Liver (tissue), 9 donors: ENCODE results near the gene MAOA. TPM values are rescaled to one million over a fixed set of nuclear protein-coding genes. Genes with fewer than 3 reads are reported as not detected.

Experiments used
- DNase-seq: peaks from one replicate; pipeline ENCODE4 v3.0.0-alpha.2; 2017; ENCODE audit warnings: low spot score
- H3K27ac ChIP-seq, 2 donors: one replicate each; pipeline ENCODE4 v1.7.0; 2013; ENCODE audit warnings: inconsistent platforms in 2 of 2, low read length in 2 of 2, control low read depth in 1 of 2, low read depth in 1 of 2, mild to moderate bottlenecking in 1 of 2
- H3K27me3 ChIP-seq, 4 donors: one replicate each; pipeline versions ENCODE4 v1.6.1 to v1.7.0; 2013; ENCODE audit warnings: low read length in 3 of 4, inconsistent platforms in 1 of 4, mild to moderate bottlenecking in 1 of 4, moderate library complexity in 1 of 4; ENCODE audit not compliant: control insufficient read depth in 4 of 4, insufficient read depth in 4 of 4
- H3K36me3 ChIP-seq, 4 donors: one replicate each; pipeline versions ENCODE4 v1.6.1 to v1.7.0; 2013; ENCODE audit warnings: low read length in 3 of 4, mild to moderate bottlenecking in 3 of 4, low read depth in 1 of 4, moderate library complexity in 1 of 4; ENCODE audit not compliant: control insufficient read depth in 4 of 4, insufficient read depth in 3 of 4
- H3K4me1 ChIP-seq, 4 donors: one replicate each; pipeline versions ENCODE4 v1.6.1 to v1.7.0; 2013; ENCODE audit warnings: low read length in 3 of 4, mild to moderate bottlenecking in 3 of 4, moderate library complexity in 1 of 4; ENCODE audit not compliant: control insufficient read depth in 4 of 4, insufficient read depth in 4 of 4
- H3K4me3 ChIP-seq, 3 donors: one replicate each; pipeline versions ENCODE4 v1.6.1 to v1.7.0; 2013; ENCODE audit warnings: low read length in 3 of 3, control low read depth in 1 of 3, low read depth in 1 of 3, mild to moderate bottlenecking in 1 of 3
- H3K9ac ChIP-seq, 2 donors: one replicate each; pipeline ENCODE4 v1.7.0; 2013; ENCODE audit warnings: low read length in 2 of 2, mild to moderate bottlenecking in 2 of 2, moderate library complexity in 2 of 2, control low read depth in 1 of 2, low read depth in 1 of 2
- H3K9me3 ChIP-seq, 4 donors: one replicate each; pipeline versions ENCODE4 v1.6.1 to v1.7.0; 2013; ENCODE audit warnings: low read length in 3 of 4; ENCODE audit not compliant: control insufficient read depth in 4 of 4
- ATF3 ChIP-seq: IDR thresholded peaks from 2 replicates; pipeline ENCODE4 v1.6.1; 2016; ENCODE audit warnings: antibody characterized with exemption
- CTCF ChIP-seq: fragments of 150-350 bp; IDR thresholded peaks from 2 replicates; pipeline ENCODE4 v1.5.1; 2017; ENCODE audit warnings: improper control_type of control experiment, low read depth, low read length; ENCODE audit not compliant: missing input control
- EGR1 ChIP-seq, 2 donors: IDR thresholded peaks; 2 replicates each; pipeline ENCODE4 v1.6.1; 2016 to 2018; ENCODE audit warnings: antibody characterized with exemption in 2 of 2, low read depth in 2 of 2
- FOXA1 ChIP-seq: IDR thresholded peaks from 2 replicates; pipeline ENCODE4 v1.6.1; 2016; ENCODE audit warnings: antibody characterized with exemption
- FOXA2 ChIP-seq: IDR thresholded peaks from 2 replicates; pipeline ENCODE4 v1.6.1; 2016; ENCODE audit warnings: antibody characterized with exemption
- GABPA ChIP-seq, 2 donors: IDR thresholded peaks in 1 of 2; conservative IDR thresholded peaks in 1 of 2; 2 replicates each; pipeline ENCODE4 v1.6.1; 2016; ENCODE audit warnings: antibody characterized with exemption in 2 of 2, mild to moderate bottlenecking in 1 of 2, moderate library complexity in 1 of 2
- HNF4A ChIP-seq, 2 donors: conservative IDR thresholded peaks; 2 replicates each; pipeline ENCODE4 v1.6.1; 2016; ENCODE audit warnings: antibody characterized with exemption in 2 of 2, mild to moderate bottlenecking in 2 of 2
- HNF4G ChIP-seq: IDR thresholded peaks from 2 replicates; pipeline ENCODE4 v1.6.1; 2016; ENCODE audit warnings: antibody characterized with exemption
- JUND ChIP-seq, 2 donors: IDR thresholded peaks; 2 replicates each; pipeline ENCODE4 v1.6.1; 2016; ENCODE audit warnings: antibody characterized with exemption in 2 of 2
- NR2F2 ChIP-seq: IDR thresholded peaks from 2 replicates; pipeline ENCODE4 v1.6.1; 2016; ENCODE audit warnings: antibody characterized with exemption
- RXRA ChIP-seq, 2 donors: IDR thresholded peaks; 2 replicates each; pipeline ENCODE4 v1.6.1; 2017 to 2018; ENCODE audit warnings: antibody characterized with exemption in 2 of 2, mild to moderate bottlenecking in 1 of 2
- SP1 ChIP-seq: IDR thresholded peaks from 2 replicates; pipeline ENCODE4 v1.6.1; 2018; ENCODE audit warnings: antibody characterized with exemption, mild to moderate bottlenecking
- TAF1 ChIP-seq: conservative IDR thresholded peaks from 2 replicates; pipeline ENCODE4 v1.6.1; 2016; ENCODE audit warnings: antibody characterized with exemption, mild to moderate bottlenecking
- YY1 ChIP-seq: IDR thresholded peaks from 2 replicates; pipeline ENCODE4 v1.6.1; 2016; ENCODE audit warnings: antibody characterized with exemption, mild to moderate bottlenecking
- WGBS: extraction: QIAGEN DNeasy Blood & Tissue Kit; methylation state at CpG from one replicate; pipeline ENCODE4 v1.1.7; 2013; 5-methylcytosine and 5-hydroxymethylcytosine counted together
- polyA plus RNA-seq, 2 donors: library from polyadenylated mRNA; stranded (reverse) in 1 of 2; unstranded in 1 of 2; fragments of 200-250 nt in 1 of 2; fragments of >200 nt in 1 of 2; fragmentation: Nextera tagmentation in 1 of 2; extraction: Ambion mirVana in 1 of 2; gene quantifications; one replicate each; pipeline versions ENCODE4 v1.2.1 to v1.2.3, GENCODE V29; 2013 to 2015
- total RNA-seq, 2 donors: library from RNA; depleted of rRNA; stranded (reverse); fragments of >200 nt; gene quantifications; one replicate each; pipeline ENCODE4 v1.2.3, GENCODE V29; 2014
- TF ChIP-seq, protein P1 (sequence below): IDR thresholded peaks from 2 replicates; pipeline ENCODE4 v1.6.1; 2016; ENCODE audit warnings: antibody characterized with exemption
- TF ChIP-seq, protein P2 (sequence below): IDR thresholded peaks from 2 replicates; pipeline ENCODE4 v1.6.1; 2016; ENCODE audit warnings: antibody characterized with exemption, mild to moderate bottlenecking
- TF ChIP-seq, protein P3 (sequence below): IDR thresholded peaks from 2 replicates; pipeline ENCODE4 v1.6.1; 2016; ENCODE audit warnings: antibody characterized with exemption
- donor health status: healthy.
- donor health status: healthy.
- donor health status: healthy.
- donor health status: healthy.
- donor health status: healthy.

The MAOA gene
- total and polyA plus RNA-seq, 4 donors: 41.0 to 94.2 (median 75.3) TPM

DNA sequence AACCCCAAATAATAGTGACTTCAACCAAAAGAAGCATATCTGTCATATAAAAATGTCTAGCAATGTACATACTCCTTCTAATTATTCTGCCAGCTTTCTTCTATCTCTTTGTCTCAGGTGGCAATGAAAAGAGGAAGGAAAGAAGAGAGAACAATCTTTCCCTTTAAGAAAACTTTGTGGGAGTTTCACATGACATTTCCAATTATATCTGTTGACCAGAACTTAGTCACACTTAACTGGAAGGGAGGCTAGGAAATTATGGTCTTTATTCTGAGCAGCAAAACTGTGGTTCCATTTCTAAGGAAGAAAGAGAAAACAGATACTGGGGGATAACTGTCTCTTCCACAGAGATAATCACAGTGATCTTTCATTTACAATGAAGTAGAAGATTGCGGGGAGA, 12.9 kb upstream of the MAOA start (continued):
- TF ChIP-seq HNF4A (conservative IDR thresholded peaks at IDR 0.05) (no peak), ATF3 (no peak), FOXA2 (no peak), FOXA1 (no peak)
- TF ChIP-seq, protein P1, sequence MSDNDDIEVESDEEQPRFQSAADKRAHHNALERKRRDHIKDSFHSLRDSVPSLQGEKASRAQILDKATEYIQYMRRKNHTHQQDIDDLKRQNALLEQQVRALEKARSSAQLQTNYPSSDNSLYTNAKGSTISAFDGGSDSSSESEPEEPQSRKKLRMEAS: no peak

GRCh38 chrX:43643662-43644061, 12.4 kb upstream of the MAOA start:
- Histone ChIP-seq H3K4me1 (peaks cover 0 to 3% (median 0%) of the 10 kb centered on the region in 4 donors), H3K9ac (no peak overlapping the region), H3K27me3 (no peaks in the 10 kb centered on the region), H3K4me3 (no peak overlapping the region), H3K36me3 (no peaks in the 10 kb centered on the region), H3K9me3 (no peaks in the 10 kb centered on the region), H3K27ac (no peak overlapping the region)
- TF ChIP-seq TAF1 (no peak), FOXA2 (no peak), HNF4G (no peak), NR2F2 (no peak), RXRA (IDR thresholded peaks at IDR 0.05) (no peak), EGR1 (IDR thresholded peaks at IDR 0.05; ENCODE audit: low read depth in 2 of 2) (no peak), JUND (IDR thresholded peaks at IDR 0.05) (no peak), GABPA (IDR thresholded peaks at IDR 0.05 in 1 of 2, conservative IDR thresholded peaks at IDR 0.05 in 1 of 2) (no peak)
- TF ChIP-seq, protein P2, sequence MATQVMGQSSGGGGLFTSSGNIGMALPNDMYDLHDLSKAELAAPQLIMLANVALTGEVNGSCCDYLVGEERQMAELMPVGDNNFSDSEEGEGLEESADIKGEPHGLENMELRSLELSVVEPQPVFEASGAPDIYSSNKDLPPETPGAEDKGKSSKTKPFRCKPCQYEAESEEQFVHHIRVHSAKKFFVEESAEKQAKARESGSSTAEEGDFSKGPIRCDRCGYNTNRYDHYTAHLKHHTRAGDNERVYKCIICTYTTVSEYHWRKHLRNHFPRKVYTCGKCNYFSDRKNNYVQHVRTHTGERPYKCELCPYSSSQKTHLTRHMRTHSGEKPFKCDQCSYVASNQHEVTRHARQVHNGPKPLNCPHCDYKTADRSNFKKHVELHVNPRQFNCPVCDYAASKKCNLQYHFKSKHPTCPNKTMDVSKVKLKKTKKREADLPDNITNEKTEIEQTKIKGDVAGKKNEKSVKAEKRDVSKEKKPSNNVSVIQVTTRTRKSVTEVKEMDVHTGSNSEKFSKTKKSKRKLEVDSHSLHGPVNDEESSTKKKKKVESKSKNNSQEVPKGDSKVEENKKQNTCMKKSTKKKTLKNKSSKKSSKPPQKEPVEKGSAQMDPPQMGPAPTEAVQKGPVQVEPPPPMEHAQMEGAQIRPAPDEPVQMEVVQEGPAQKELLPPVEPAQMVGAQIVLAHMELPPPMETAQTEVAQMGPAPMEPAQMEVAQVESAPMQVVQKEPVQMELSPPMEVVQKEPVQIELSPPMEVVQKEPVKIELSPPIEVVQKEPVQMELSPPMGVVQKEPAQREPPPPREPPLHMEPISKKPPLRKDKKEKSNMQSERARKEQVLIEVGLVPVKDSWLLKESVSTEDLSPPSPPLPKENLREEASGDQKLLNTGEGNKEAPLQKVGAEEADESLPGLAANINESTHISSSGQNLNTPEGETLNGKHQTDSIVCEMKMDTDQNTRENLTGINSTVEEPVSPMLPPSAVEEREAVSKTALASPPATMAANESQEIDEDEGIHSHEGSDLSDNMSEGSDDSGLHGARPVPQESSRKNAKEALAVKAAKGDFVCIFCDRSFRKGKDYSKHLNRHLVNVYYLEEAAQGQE: no peak
- DNase-seq: no peak

GRCh38 chrX:43644124-43644701, 11.9 kb upstream of the MAOA start:
- Histone ChIP-seq H3K4me3 (no peak overlapping the region), H3K36me3 (no peaks in the 10 kb centered on the region), H3K9me3 (no peaks in the 10 kb centered on the region), H3K27me3 (no peaks in the 10 kb centered on the region), H3K27ac (no peak overlapping the region), H3K9ac (no peak overlapping the region), H3K4me1 (peaks cover 0 to 3% (median 0%) of the 10 kb centered on the region in 4 donors)
- WGBS: 76% methylated on average over 3 of the region's 3 CpGs
- DNase-seq: no peak
- TF ChIP-seq HNF4A (conservative IDR thresholded peaks at IDR 0.05): no peak
- no peak for TF ChIP-seq ATF3
- TF ChIP-seq YY1: no peak
- no peak for TF ChIP-seq JUND (IDR thresholded peaks at IDR 0.05)
- TF ChIP-seq, protein P2: no peak
- no peak for TF ChIP-seq RXRA (IDR thresholded peaks at IDR 0.05)
- TF ChIP-seq SP1: no peak
- no peak for TF ChIP-seq FOXA1
- TF ChIP-seq GABPA (IDR thresholded peaks at IDR 0.05 in 1 of 2, conservative IDR thresholded peaks at IDR 0.05 in 1 of 2): no peak
- TF ChIP-seq FOXA2: no peak
- no peak for TF ChIP-seq EGR1 (IDR thresholded peaks at IDR 0.05; ENCODE audit: low read depth in 2 of 2)
- no peak for TF ChIP-seq CTCF
- TF ChIP-seq, protein P3, sequence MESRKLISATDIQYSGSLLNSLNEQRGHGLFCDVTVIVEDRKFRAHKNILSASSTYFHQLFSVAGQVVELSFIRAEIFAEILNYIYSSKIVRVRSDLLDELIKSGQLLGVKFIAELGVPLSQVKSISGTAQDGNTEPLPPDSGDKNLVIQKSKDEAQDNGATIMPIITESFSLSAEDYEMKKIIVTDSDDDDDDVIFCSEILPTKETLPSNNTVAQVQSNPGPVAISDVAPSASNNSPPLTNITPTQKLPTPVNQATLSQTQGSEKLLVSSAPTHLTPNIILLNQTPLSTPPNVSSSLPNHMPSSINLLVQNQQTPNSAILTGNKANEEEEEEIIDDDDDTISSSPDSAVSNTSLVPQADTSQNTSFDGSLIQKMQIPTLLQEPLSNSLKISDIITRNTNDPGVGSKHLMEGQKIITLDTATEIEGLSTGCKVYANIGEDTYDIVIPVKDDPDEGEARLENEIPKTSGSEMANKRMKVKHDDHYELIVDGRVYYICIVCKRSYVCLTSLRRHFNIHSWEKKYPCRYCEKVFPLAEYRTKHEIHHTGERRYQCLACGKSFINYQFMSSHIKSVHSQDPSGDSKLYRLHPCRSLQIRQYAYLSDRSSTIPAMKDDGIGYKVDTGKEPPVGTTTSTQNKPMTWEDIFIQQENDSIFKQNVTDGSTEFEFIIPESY: no peak
- no peak for TF ChIP-seq NR2F2
- TF ChIP-seq, protein P1: no peak
- no peak for TF ChIP-seq TAF1
